Mammary epithelial cell (primary cell): ENCODE measurements around the gene RAB6A.

Source experiments
- EZH2 ChIP-seq: IDR thresholded peaks from 2 replicates; pipeline ENCODE4 v1.6.1; 2012; ENCODE audit warnings: low read length, inconsistent platforms, borderline replicate concordance
- TF ChIP-seq, protein P1 (sequence below), 2 donors: IDR thresholded peaks in 1 of 2; conservative IDR thresholded peaks in 1 of 2; 2 replicates each; pipeline ENCODE4 v1.5.1; 2011 to 2012; ENCODE audit warnings: inconsistent platforms in 2 of 2, low read length in 2 of 2, mild to moderate bottlenecking in 2 of 2, control low read depth in 1 of 2, low read depth in 1 of 2; ENCODE audit not compliant: insufficient read depth in 1 of 2; ENCODE audit errors: extremely low read depth in 1 of 2

DNA sequence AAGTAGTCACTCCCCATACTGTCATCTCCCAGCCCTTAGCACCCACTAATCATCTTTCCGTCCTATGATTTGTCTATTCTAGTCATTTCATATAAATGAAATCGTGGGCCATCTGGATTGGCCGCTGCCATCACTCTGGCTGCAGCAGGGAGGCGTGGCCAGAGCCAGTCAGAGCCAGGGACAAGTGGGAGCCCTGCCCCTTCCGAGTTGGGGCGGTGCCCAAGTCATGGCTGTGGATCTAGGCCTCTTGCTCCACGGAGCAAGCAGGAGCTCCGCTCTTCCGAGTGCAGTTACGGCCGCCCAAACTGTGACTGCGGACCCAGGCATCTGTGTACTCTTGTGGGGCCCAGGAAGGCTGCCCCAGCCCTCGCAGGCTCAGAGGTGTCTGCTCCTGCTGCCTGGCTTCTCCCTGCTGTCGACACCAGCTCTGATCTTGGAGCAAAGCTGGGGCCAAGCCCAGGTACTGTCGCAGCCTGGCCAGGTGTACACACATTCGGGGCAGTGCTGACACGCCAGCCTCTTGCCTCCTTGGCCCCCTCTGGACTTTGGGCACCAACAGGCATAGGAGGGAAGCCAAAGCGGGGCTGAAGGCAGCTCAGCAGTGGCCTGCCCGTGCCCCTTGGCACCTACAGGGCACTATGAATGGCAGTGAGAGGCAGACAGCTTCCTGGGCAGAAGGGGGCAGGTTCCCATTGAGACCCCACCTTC is 35.2 kb upstream of the RAB6A start:
- TF ChIP-seq, protein P1, sequence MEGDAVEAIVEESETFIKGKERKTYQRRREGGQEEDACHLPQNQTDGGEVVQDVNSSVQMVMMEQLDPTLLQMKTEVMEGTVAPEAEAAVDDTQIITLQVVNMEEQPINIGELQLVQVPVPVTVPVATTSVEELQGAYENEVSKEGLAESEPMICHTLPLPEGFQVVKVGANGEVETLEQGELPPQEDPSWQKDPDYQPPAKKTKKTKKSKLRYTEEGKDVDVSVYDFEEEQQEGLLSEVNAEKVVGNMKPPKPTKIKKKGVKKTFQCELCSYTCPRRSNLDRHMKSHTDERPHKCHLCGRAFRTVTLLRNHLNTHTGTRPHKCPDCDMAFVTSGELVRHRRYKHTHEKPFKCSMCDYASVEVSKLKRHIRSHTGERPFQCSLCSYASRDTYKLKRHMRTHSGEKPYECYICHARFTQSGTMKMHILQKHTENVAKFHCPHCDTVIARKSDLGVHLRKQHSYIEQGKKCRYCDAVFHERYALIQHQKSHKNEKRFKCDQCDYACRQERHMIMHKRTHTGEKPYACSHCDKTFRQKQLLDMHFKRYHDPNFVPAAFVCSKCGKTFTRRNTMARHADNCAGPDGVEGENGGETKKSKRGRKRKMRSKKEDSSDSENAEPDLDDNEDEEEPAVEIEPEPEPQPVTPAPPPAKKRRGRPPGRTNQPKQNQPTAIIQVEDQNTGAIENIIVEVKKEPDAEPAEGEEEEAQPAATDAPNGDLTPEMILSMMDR (conservative IDR thresholded peaks at IDR 0.05 in 1 of 2, IDR thresholded peaks at IDR 0.05 in 1 of 2; ENCODE audit: extremely low read depth in 1 of 2, insufficient read depth in 1 of 2, low read depth in 1 of 2, low read length in 2 of 2): no peak
- TF ChIP-seq EZH2: no peak
